ENCODE data around the gene TYMP.

TYMP gene

GRCh38 chr22:50532824-50533796 lies 3.3 kb upstream of the TYMP start:
- TF ChIP-seq ARNTL (CRISPR knock-in tag; IDR thresholded peaks at IDR 0.05; ENCODE audit: borderline replicate concordance, low read depth) (no peak), PATZ1 (CRISPR knock-in tag; IDR thresholded peaks at IDR 0.05; ENCODE audit: borderline replicate concordance) (no peak), ZFP30 (CRISPR knock-in tag; IDR thresholded peaks at IDR 0.05) (no peak), TCF4 (CRISPR knock-in tag; IDR thresholded peaks at IDR 0.05; ENCODE audit: borderline replicate concordance) (no peak), ZNF70 (CRISPR knock-in tag; IDR thresholded peaks at IDR 0.05) (no peak), RARB (CRISPR knock-in tag; IDR thresholded peaks at IDR 0.05) (no peak), ZFP3 (CRISPR knock-in tag; IDR thresholded peaks at IDR 0.05) (no peak), OSR1 (CRISPR knock-in tag; IDR thresholded peaks at IDR 0.05) (no peak), TSHZ2 (CRISPR knock-in tag; IDR thresholded peaks at IDR 0.05) (no peak), ZNF8 (CRISPR knock-in tag; IDR thresholded peaks at IDR 0.05) (no peak)
- TF ChIP-seq, protein P1, sequence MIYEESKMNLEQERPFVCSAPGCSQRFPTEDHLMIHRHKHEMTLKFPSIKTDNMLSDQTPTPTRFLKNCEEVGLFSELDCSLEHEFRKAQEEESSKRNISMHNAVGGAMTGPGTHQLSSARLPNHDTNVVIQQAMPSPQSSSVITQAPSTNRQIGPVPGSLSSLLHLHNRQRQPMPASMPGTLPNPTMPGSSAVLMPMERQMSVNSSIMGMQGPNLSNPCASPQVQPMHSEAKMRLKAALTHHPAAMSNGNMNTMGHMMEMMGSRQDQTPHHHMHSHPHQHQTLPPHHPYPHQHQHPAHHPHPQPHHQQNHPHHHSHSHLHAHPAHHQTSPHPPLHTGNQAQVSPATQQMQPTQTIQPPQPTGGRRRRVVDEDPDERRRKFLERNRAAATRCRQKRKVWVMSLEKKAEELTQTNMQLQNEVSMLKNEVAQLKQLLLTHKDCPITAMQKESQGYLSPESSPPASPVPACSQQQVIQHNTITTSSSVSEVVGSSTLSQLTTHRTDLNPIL (CRISPR knock-in tag; IDR thresholded peaks at IDR 0.05; ENCODE audit: low read depth): no peak
- TF ChIP-seq, protein P2, sequence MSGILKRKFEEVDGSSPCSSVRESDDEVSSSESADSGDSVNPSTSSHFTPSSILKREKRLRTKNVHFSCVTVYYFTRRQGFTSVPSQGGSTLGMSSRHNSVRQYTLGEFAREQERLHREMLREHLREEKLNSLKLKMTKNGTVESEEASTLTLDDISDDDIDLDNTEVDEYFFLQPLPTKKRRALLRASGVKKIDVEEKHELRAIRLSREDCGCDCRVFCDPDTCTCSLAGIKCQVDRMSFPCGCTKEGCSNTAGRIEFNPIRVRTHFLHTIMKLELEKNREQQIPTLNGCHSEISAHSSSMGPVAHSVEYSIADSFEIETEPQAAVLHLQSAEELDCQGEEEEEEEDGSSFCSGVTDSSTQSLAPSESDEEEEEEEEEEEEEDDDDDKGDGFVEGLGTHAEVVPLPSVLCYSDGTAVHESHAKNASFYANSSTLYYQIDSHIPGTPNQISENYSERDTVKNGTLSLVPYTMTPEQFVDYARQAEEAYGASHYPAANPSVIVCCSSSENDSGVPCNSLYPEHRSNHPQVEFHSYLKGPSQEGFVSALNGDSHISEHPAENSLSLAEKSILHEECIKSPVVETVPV (CRISPR knock-in tag; IDR thresholded peaks at IDR 0.05): no peak
- no peak for ATAC-seq

GRCh38 chr22:50531962-50532674 lies 2.3 kb upstream of the TYMP start:
- peak; percentile 89 for ATAC-seq
- TF ChIP-seq TSHZ2 (CRISPR knock-in tag; IDR thresholded peaks at IDR 0.05): no peak
- TF ChIP-seq, protein P1 (CRISPR knock-in tag; IDR thresholded peaks at IDR 0.05; ENCODE audit: low read depth): no peak
- no peak for TF ChIP-seq ZC3H10 (CRISPR knock-in tag; IDR thresholded peaks at IDR 0.05)
- no peak for TF ChIP-seq ARNTL (CRISPR knock-in tag; IDR thresholded peaks at IDR 0.05; ENCODE audit: borderline replicate concordance, low read depth)
- no peak for TF ChIP-seq ZFP3 (CRISPR knock-in tag; IDR thresholded peaks at IDR 0.05)
- TF ChIP-seq TOX (CRISPR knock-in tag; IDR thresholded peaks at IDR 0.05; ENCODE audit: borderline replicate concordance): no peak
- no peak for TF ChIP-seq ZNF70 (CRISPR knock-in tag; IDR thresholded peaks at IDR 0.05)
- no peak for TF ChIP-seq GLIS3 (CRISPR knock-in tag; IDR thresholded peaks at IDR 0.05)
- TF ChIP-seq ZFP30 (CRISPR knock-in tag; IDR thresholded peaks at IDR 0.05): no peak
- no peak for TF ChIP-seq OSR1 (CRISPR knock-in tag; IDR thresholded peaks at IDR 0.05)
- TF ChIP-seq PPARA (CRISPR knock-in tag; IDR thresholded peaks at IDR 0.05; ENCODE audit: borderline replicate concordance): no peak
- no peak for TF ChIP-seq ZNF8 (CRISPR knock-in tag; IDR thresholded peaks at IDR 0.05)
- no peak for TF ChIP-seq TCF4 (CRISPR knock-in tag; IDR thresholded peaks at IDR 0.05; ENCODE audit: borderline replicate concordance)
- no peak for TF ChIP-seq BACH2 (CRISPR knock-in tag; IDR thresholded peaks at IDR 0.05; ENCODE audit: borderline replicate concordance)
